K562 (cell line): Measurements from ENCODE around the gene GPR3. TPM values are rescaled to one million over a fixed set of nuclear protein-coding genes. Genes with fewer than 3 reads are reported as not detected.

Source experiments
- HNRNPK ChIP-seq: fragments of 200-400 bp; formaldehyde crosslinking; IDR thresholded peaks from one replicate; pipeline ENCODE4 v1.6.1; 2018; ENCODE audit warnings: mild to moderate bottlenecking, low read depth, low read length; ENCODE audit not compliant: poor library complexity, severe bottlenecking
- JUN ChIP-seq, 2 experiments: sonication (generic) in 1 of 2; formaldehyde crosslinking in 1 of 2; IDR thresholded peaks; 2 replicates each; pipeline versions ENCODE4 v1.6.1 to v1.8.0; 2012 to 2022; ENCODE audit warnings: borderline replicate concordance in 2 of 2, mild to moderate bottlenecking in 2 of 2, improper control_type of control experiment in 1 of 2, low read depth in 1 of 2, low read length in 1 of 2, missing genetic modification reagents in 1 of 2
- MYBL2 ChIP-seq, 2 experiments: fragments of 450-650 bp in 1 of 2; sonication (generic) in 1 of 2; formaldehyde crosslinking in 1 of 2; IDR thresholded peaks; 2 replicates each; pipeline versions ENCODE4 v1.6.1 to v1.8.1; 2017 to 2022; ENCODE audit warnings: borderline replicate concordance in 1 of 2, inconsistent platforms in 1 of 2, low read depth in 1 of 2, mild to moderate bottlenecking in 1 of 2, missing genetic modification reagents in 1 of 2, moderate library complexity in 1 of 2
- OTX1 ChIP-seq: fragments of 450-650 bp; formaldehyde crosslinking; IDR thresholded peaks from 2 replicates; pipeline ENCODE4 v1.4.0; 2022; ENCODE audit warnings: mild to moderate bottlenecking
- polyA plus RNA-seq, 8 experiments: library from polyadenylated mRNA; depleted of rRNA in 4 of 8; stranded (reverse) in 5 of 8; unstranded in 3 of 8; fragments of >200 nt; fragmentation: Nextera tagmentation in 2 of 8; fragmentation: Illumina TruSeq in 1 of 8; extraction: Ambion mirVana in 2 of 8; extraction: Trizol in 1 of 8; gene quantifications; 2 replicates each; pipeline versions ENCODE4 v1.2.1 to v1.2.3, GENCODE V29; 2011 to 2014; ENCODE audit warnings: inconsistent platforms in 1 of 8, missing spikeins in 1 of 8
- total RNA-seq, 7 experiments: library from RNA; depleted of rRNA in 6 of 7; stranded (reverse); fragments of >200 nt in 6 of 7; fragmentation: Illumina TruSeq in 2 of 7; extraction: Trizol in 2 of 7; gene quantifications; 2 replicates each; pipeline versions ENCODE4 v1.2.1 to v1.2.3, GENCODE V29; 2011 to 2021; ENCODE audit warnings: low replicate concordance in 1 of 7
- TF ChIP-seq, protein P1 (sequence below), 2 experiments: fragments of 450-650 bp; formaldehyde crosslinking in 1 of 2; IDR thresholded peaks; 2 replicates each; pipeline versions ENCODE4 v1.4.0 to v1.6.1; 2014 to 2020; ENCODE audit warnings: mild to moderate bottlenecking in 2 of 2, borderline replicate concordance in 1 of 2, low read depth in 1 of 2
- TF ChIP-seq, protein P2 (sequence below): fragments of 250-450 bp; sonication (Bioruptor Pico); IDR thresholded peaks from 2 replicates; pipeline ENCODE4 v1.5.0; 2021; ENCODE audit warnings: mild to moderate bottlenecking, moderate library complexity
- TF ChIP-seq, protein P3 (sequence below): sonication (generic); formaldehyde crosslinking; IDR thresholded peaks from 2 replicates; pipeline ENCODE4 v1.8.0; 2023; ENCODE audit warnings: mild to moderate bottlenecking, missing genetic modification reagents

GPR3 gene
- total and polyA plus RNA-seq, 9 of the 15 experiments (the other 6 are each of a cell fraction or from before 2014, with no cell fraction given): 0.24 to 11.5 (median 3.7) TPM

- TF ChIP-seq, protein P1, sequence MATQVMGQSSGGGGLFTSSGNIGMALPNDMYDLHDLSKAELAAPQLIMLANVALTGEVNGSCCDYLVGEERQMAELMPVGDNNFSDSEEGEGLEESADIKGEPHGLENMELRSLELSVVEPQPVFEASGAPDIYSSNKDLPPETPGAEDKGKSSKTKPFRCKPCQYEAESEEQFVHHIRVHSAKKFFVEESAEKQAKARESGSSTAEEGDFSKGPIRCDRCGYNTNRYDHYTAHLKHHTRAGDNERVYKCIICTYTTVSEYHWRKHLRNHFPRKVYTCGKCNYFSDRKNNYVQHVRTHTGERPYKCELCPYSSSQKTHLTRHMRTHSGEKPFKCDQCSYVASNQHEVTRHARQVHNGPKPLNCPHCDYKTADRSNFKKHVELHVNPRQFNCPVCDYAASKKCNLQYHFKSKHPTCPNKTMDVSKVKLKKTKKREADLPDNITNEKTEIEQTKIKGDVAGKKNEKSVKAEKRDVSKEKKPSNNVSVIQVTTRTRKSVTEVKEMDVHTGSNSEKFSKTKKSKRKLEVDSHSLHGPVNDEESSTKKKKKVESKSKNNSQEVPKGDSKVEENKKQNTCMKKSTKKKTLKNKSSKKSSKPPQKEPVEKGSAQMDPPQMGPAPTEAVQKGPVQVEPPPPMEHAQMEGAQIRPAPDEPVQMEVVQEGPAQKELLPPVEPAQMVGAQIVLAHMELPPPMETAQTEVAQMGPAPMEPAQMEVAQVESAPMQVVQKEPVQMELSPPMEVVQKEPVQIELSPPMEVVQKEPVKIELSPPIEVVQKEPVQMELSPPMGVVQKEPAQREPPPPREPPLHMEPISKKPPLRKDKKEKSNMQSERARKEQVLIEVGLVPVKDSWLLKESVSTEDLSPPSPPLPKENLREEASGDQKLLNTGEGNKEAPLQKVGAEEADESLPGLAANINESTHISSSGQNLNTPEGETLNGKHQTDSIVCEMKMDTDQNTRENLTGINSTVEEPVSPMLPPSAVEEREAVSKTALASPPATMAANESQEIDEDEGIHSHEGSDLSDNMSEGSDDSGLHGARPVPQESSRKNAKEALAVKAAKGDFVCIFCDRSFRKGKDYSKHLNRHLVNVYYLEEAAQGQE (IDR thresholded peaks at IDR 0.05; ENCODE audit: borderline replicate concordance): peak; percentile 31; the same call in 1 of the 2 replicates
- TF ChIP-seq, protein P1 (CRISPR knock-in tag; IDR thresholded peaks at IDR 0.05; ENCODE audit: low read depth): no peak
- TF ChIP-seq HNRNPK (no peak), JUN (IDR thresholded peaks at IDR 0.05; ENCODE audit: borderline replicate concordance, low read depth, low read length) (no peak), JUN (CRISPR knock-in tag; IDR thresholded peaks at IDR 0.05; ENCODE audit: borderline replicate concordance) (no peak), OTX1 (CRISPR knock-in tag) (no peak), MYBL2 (IDR thresholded peaks at IDR 0.05; ENCODE audit: low read depth) (no peak), MYBL2 (CRISPR knock-in tag; IDR thresholded peaks at IDR 0.05; ENCODE audit: borderline replicate concordance) (no peak)
- TF ChIP-seq, protein P2, sequence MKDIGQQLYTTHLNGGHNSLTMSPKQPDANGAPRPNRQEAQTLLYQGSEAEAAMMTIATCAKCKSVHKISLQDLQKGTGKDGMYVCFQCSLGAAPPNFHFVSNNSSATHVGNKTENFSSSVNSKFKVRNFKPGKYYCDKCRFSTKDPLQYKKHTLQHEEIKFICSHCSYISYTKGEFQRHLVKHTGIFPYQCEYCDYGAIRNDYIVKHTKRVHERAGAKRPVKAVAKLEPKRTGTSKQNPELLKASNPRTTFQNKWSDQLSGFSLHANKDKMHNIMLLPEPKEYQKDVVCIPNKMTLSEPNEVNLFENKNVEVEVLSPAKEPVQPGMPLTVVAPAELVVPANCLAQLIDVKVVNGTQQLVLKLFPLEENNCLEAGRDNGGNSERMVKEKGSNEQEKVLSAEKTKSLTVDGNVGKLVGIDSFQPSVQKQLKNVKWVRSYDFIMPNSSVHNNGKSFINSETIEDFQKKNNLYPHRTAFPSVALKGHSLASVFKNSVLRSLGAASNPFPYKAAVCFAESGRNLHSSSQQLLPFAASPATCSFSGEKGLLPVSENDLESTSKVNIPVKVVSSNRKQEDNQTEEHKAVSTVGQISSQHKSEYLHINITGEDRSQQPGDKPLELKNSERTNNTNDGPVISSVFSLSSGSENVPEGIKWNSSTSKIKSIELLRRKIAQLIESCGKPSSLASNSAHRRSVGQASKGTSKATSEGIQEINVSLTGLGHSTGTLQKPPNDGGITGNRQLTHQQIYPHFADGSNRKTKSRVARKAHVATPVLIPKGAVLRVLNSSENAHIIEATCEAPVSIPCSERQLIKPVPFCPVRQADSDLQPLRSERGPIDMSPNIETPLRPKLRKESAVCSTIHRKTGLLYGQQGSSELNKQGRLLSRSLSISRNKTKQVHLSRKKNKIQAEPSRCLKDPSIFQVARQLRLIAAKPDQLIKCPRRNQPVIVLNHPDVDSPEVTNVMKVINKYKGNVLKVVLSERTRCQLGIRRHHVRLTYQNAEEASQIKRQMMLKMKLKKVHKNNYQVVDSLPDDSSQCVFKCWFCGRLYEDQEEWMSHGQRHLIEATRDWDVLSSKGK: no peak
- TF ChIP-seq, protein P3, sequence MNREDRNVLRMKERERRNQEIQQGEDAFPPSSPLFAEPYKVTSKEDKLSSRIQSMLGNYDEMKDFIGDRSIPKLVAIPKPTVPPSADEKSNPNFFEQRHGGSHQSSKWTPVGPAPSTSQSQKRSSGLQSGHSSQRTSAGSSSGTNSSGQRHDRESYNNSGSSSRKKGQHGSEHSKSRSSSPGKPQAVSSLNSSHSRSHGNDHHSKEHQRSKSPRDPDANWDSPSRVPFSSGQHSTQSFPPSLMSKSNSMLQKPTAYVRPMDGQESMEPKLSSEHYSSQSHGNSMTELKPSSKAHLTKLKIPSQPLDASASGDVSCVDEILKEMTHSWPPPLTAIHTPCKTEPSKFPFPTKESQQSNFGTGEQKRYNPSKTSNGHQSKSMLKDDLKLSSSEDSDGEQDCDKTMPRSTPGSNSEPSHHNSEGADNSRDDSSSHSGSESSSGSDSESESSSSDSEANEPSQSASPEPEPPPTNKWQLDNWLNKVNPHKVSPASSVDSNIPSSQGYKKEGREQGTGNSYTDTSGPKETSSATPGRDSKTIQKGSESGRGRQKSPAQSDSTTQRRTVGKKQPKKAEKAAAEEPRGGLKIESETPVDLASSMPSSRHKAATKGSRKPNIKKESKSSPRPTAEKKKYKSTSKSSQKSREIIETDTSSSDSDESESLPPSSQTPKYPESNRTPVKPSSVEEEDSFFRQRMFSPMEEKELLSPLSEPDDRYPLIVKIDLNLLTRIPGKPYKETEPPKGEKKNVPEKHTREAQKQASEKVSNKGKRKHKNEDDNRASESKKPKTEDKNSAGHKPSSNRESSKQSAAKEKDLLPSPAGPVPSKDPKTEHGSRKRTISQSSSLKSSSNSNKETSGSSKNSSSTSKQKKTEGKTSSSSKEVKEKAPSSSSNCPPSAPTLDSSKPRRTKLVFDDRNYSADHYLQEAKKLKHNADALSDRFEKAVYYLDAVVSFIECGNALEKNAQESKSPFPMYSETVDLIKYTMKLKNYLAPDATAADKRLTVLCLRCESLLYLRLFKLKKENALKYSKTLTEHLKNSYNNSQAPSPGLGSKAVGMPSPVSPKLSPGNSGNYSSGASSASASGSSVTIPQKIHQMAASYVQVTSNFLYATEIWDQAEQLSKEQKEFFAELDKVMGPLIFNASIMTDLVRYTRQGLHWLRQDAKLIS (CRISPR knock-in tag): no peak
These were observed 10.8 kb downstream of the GPR3 start (continued) for GRCh38 chr1:27403065-27403726.
